Panc1 (cell line): ENCODE data around the gene TANC1.

Experiments used
- POLR2AphosphoS5 ChIP-seq: IDR thresholded peaks from 2 replicates; pipeline ENCODE4 v1.6.1; 2012; ENCODE audit warnings: mild to moderate bottlenecking, low read depth, low read length, moderate library complexity
- SIN3A ChIP-seq: IDR thresholded peaks from 2 replicates; pipeline ENCODE4 v1.6.1; 2012; ENCODE audit warnings: low read depth, mild to moderate bottlenecking, low read length, moderate library complexity, borderline replicate concordance; ENCODE audit not compliant: insufficient read depth
- TF ChIP-seq, protein P1 (sequence below): fragments of 450-650 bp; IDR thresholded peaks from 2 replicates; pipeline ENCODE4 v1.5.1; 2017; ENCODE audit warnings: mild to moderate bottlenecking

DNA sequence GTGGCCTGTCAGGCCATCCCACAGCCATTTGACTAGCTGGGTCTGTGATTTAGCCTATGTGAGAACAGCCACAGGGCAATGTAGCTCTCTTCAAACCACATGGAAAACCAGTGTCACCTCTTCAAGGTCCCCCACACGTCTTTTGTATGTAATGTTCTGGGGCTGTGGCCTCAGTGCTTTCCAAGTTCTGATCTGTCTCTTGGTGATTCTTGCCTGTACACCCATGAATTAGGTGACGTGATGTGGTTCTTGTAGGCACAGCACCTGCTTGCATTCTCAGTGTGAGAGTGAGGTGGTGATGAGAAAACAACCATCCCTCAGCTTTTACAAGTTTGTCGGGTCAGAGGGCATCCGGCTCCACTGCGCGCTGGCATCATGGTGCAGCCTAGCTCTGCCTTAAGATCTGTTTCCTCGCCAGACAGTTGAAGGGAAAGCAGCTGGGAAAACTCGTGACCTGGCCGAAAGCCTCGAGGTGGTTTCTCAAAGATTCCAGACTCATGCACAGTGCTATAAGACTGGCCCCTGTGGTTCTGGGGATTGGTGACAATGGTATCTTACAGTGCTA lies 125.8 kb downstream of the TANC1 start:
- TF ChIP-seq, protein P1, sequence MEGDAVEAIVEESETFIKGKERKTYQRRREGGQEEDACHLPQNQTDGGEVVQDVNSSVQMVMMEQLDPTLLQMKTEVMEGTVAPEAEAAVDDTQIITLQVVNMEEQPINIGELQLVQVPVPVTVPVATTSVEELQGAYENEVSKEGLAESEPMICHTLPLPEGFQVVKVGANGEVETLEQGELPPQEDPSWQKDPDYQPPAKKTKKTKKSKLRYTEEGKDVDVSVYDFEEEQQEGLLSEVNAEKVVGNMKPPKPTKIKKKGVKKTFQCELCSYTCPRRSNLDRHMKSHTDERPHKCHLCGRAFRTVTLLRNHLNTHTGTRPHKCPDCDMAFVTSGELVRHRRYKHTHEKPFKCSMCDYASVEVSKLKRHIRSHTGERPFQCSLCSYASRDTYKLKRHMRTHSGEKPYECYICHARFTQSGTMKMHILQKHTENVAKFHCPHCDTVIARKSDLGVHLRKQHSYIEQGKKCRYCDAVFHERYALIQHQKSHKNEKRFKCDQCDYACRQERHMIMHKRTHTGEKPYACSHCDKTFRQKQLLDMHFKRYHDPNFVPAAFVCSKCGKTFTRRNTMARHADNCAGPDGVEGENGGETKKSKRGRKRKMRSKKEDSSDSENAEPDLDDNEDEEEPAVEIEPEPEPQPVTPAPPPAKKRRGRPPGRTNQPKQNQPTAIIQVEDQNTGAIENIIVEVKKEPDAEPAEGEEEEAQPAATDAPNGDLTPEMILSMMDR: no peak
- TF ChIP-seq SIN3A (no peak), POLR2AphosphoS5 (no peak)
